HG03159 (cell line): ENCODE data around the gene NEDD8.

Source experiments
- ATAC-seq: cut with Tn5 transposase; IDR thresholded peaks from one replicate; pipeline ENCODE4 v1.9.1; 2021; ENCODE audit warnings: mild to moderate bottlenecking, moderate library complexity; ENCODE audit not compliant: unreplicated experiment

Gene NEDD8

GRCh38 chr14:24182110-24182882 lies 49.9 kb downstream of the NEDD8 start:
- ATAC-seq = no peak

- ATAC-seq = no peak
Measured at GRCh38 chr14:24181371-24182077, 50.6 kb downstream of the NEDD8 start.

GRCh38 chr14:24179961-24180796 lies 52.0 kb downstream of the NEDD8 start:
- no peak for ATAC-seq

- no peak for ATAC-seq
Measured at GRCh38 chr14:24179294-24179960, 52.7 kb downstream of the NEDD8 start.

GRCh38 chr14:24178399-24179178 lies 53.6 kb downstream of the NEDD8 start:
- no peak for ATAC-seq

GRCh38 chr14:24177891-24178290 lies 54.3 kb downstream of the NEDD8 start:
- ATAC-seq = no peak

GRCh38 chr14:24177041-24177825 lies 54.9 kb downstream of the NEDD8 start:
- ATAC-seq = no peak

- ATAC-seq = no peak
Measured at GRCh38 chr14:24176599-24176998, 55.6 kb downstream of the NEDD8 start.

GRCh38 chr14:24172871-24173281 lies 59.3 kb downstream of the NEDD8 start:
- no peak for ATAC-seq

GRCh38 chr14:24172261-24172860 lies 59.8 kb downstream of the NEDD8 start:
- no peak for ATAC-seq

- peak; percentile 80 for ATAC-seq
Measured at GRCh38 chr14:24171422-24172260, 60.5 kb downstream of the NEDD8 start, which contains the start of gene REC8. TSS of gene REC8 (plus strand) at chr14:24172080. CDS start at chr14:24172553, 473 bp downstream.

- ATAC-seq = no peak
Measured at GRCh38 chr14:24167469-24168114, 64.6 kb downstream of the NEDD8 start.
